Osteocyte (in vitro differentiated cells): ENCODE results near the gene FARS2. TPM values are rescaled to one million over a fixed set of nuclear protein-coding genes. Genes with fewer than 3 reads are reported as not detected.
A peak's percentile ranks its signal among the peaks of the same experiment; 100 is the strongest.

Experiments
- DNase-seq: peaks from one replicate; pipeline ENCODE4 v3.0.0; 2021; ENCODE audit warnings: mixed read lengths; ENCODE audit not compliant: unreplicated experiment; ENCODE audit errors: extremely low spot score
- H3K27ac Mint-ChIP-seq: one replicate; pipeline ENCODE4 v1.8.0; 2021; ENCODE audit warnings: mild to moderate bottlenecking, mixed read lengths; ENCODE audit not compliant: unreplicated experiment
- H3K27me3 Mint-ChIP-seq: one replicate; pipeline ENCODE4 v1.8.0; 2021; ENCODE audit warnings: mixed read lengths; ENCODE audit not compliant: unreplicated experiment
- H3K36me3 Mint-ChIP-seq: one replicate; pipeline ENCODE4 v1.8.0; 2021; ENCODE audit warnings: mixed read lengths; ENCODE audit not compliant: unreplicated experiment
- H3K4me1 Mint-ChIP-seq: one replicate; pipeline ENCODE4 v1.8.0; 2021; ENCODE audit warnings: mixed read lengths; ENCODE audit not compliant: unreplicated experiment
- H3K4me3 Mint-ChIP-seq: one replicate; pipeline ENCODE4 v1.8.0; 2021; ENCODE audit warnings: mild to moderate bottlenecking, moderate library complexity, mixed read lengths; ENCODE audit not compliant: unreplicated experiment
- H3K9me3 Mint-ChIP-seq: one replicate; pipeline ENCODE4 v1.8.0; 2021; ENCODE audit warnings: mixed read lengths; ENCODE audit not compliant: unreplicated experiment
- total RNA-seq: library from RNA; stranded (reverse); gene quantifications from 2 replicates; pipeline ENCODE4 v1.2.1, GENCODE V29; 2021
- TF ChIP-seq, protein P1 (sequence below): fragments of 200-600 bp; sonication (generic); IDR thresholded peaks from 2 replicates; pipeline ENCODE4 v1.5.0; 2021; ENCODE audit warnings: antibody characterized with exemption, mild to moderate bottlenecking, moderate library complexity

FARS2 gene
- total RNA-seq, 1 donor from 2014 or later, result 17.4 TPM

DNA sequence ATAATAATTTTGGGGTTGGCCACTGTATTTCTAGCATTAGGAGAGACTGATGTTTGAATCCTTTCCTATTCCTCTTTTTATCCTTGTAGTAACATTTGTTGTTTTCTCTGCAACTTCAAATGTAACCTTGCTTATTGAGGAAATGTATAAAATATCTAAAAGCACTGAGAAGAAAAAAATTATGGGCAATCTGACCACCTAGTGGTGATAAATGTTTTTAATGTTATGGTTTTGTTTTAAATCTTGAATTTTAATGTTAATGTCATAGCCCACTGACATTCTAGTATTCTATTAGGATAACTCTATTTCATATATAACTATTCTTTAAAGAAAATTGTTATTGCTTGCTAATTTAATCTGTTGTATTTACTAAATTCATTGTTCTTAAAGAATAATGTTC is 134.4 kb downstream of the FARS2 start:
- H3K4me1 Mint-ChIP-seq, result no peaks in the 10 kb centered on the region
- no peak for DNase-seq
- H3K36me3 Mint-ChIP-seq, result no peaks in the 10 kb centered on the region
- no peaks in the 10 kb centered on the region for H3K27me3 Mint-ChIP-seq
- H3K27ac Mint-ChIP-seq, result no peak overlapping the region
- H3K9me3 Mint-ChIP-seq, result no peaks in the 10 kb centered on the region
- no peak overlapping the region for H3K4me3 Mint-ChIP-seq
- TF ChIP-seq, protein P1, sequence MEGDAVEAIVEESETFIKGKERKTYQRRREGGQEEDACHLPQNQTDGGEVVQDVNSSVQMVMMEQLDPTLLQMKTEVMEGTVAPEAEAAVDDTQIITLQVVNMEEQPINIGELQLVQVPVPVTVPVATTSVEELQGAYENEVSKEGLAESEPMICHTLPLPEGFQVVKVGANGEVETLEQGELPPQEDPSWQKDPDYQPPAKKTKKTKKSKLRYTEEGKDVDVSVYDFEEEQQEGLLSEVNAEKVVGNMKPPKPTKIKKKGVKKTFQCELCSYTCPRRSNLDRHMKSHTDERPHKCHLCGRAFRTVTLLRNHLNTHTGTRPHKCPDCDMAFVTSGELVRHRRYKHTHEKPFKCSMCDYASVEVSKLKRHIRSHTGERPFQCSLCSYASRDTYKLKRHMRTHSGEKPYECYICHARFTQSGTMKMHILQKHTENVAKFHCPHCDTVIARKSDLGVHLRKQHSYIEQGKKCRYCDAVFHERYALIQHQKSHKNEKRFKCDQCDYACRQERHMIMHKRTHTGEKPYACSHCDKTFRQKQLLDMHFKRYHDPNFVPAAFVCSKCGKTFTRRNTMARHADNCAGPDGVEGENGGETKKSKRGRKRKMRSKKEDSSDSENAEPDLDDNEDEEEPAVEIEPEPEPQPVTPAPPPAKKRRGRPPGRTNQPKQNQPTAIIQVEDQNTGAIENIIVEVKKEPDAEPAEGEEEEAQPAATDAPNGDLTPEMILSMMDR, result peak; percentile 18

GRCh38 chr6:5398530-5398929 is 137.2 kb downstream of the FARS2 start:
- H3K27me3 Mint-ChIP-seq, result no peaks in the 10 kb centered on the region
- no peak for DNase-seq
- TF ChIP-seq, protein P1, result peak; percentile 56
- no peak overlapping the region for H3K4me3 Mint-ChIP-seq
- H3K4me1 Mint-ChIP-seq, result peaks cover 6% of the 10 kb centered on the region
- no peak overlapping the region for H3K27ac Mint-ChIP-seq
- H3K36me3 Mint-ChIP-seq, result peaks cover 8% of the 10 kb centered on the region
- peaks cover 20% of the 10 kb centered on the region for H3K9me3 Mint-ChIP-seq

- Mint-ChIP-seq H3K36me3 (peaks cover 8% of the 10 kb centered on the region), H3K4me3 (no peak overlapping the region), H3K9me3 (peaks cover 20% of the 10 kb centered on the region), H3K27ac (no peak overlapping the region), H3K4me1 (peaks cover 13% of the 10 kb centered on the region), H3K27me3 (no peaks in the 10 kb centered on the region)
- DNase-seq, result no peak
- TF ChIP-seq, protein P1, result no peak
These were observed 138.1 kb downstream of the FARS2 start for GRCh38 chr6:5399391-5399790.

GRCh38 chr6:5401845-5402738 is 140.8 kb downstream of the FARS2 start:
- TF ChIP-seq, protein P1, result peak; percentile 49
- Mint-ChIP-seq H3K4me3 (no peak overlapping the region), H3K4me1 (peaks cover 13% of the 10 kb centered on the region), H3K27ac (no peak overlapping the region), H3K9me3 (peaks cover 20% of the 10 kb centered on the region), H3K36me3 (peaks cover 16% of the 10 kb centered on the region), H3K27me3 (no peaks in the 10 kb centered on the region)
- no peak for DNase-seq

GRCh38 chr6:5403076-5403475 is 141.8 kb downstream of the FARS2 start:
- no peak overlapping the region for H3K27ac Mint-ChIP-seq
- H3K4me3 Mint-ChIP-seq, result no peak overlapping the region
- no peaks in the 10 kb centered on the region for H3K27me3 Mint-ChIP-seq
- H3K36me3 Mint-ChIP-seq, result peaks cover 16% of the 10 kb centered on the region
- DNase-seq, result no peak
- peaks cover 13% of the 10 kb centered on the region for H3K4me1 Mint-ChIP-seq
- TF ChIP-seq, protein P1, result no peak
- peaks cover 20% of the 10 kb centered on the region for H3K9me3 Mint-ChIP-seq
